HCT116 (cell line): Measurements from ENCODE around the gene MRPL18. TPM values are rescaled to one million over a fixed set of nuclear protein-coding genes. Genes with fewer than 3 reads are reported as not detected.

ENCODE experiments used
- ATAC-seq: fragments of 200-7000 bp; cut with Tn5 transposase; 2 replicates; pipeline ENCODE4 v1.9.1; 2020; ENCODE audit warnings: mild to moderate bottlenecking, moderate library complexity
- BruUV-seq: library from RNA; stranded (reverse); fragments of 400-500 nt; replicated peaks from 2 replicates; lab custom pipeline; 2021; lab: Mats Ljungman, UMichigan
- CTCF ChIA-PET: fragments of 300-600 bp; sonication (Branson Sonifier 250); formaldehyde crosslinking; loops from one replicate; lab custom pipeline; 2021; ENCODE audit warnings: antibody characterized with exemption; lab: Charles Lee
- POLR2A ChIA-PET: fragments of 300-600, 350-600 bp; sonication (Branson Sonifier 250); formaldehyde crosslinking; loops from one replicate; lab custom pipeline; 2021; ENCODE audit warnings: antibody characterized with exemption; lab: Charles Lee
- RAD21 ChIA-PET, 2 experiments: fragments of 300-600 bp; sonication (Branson Sonifier 250); formaldehyde crosslinking; loops; one replicate each; lab custom pipeline; 2023; ENCODE audit warnings: low total read pairs in 2 of 2; ENCODE audit not compliant: uncharacterized antibody in 2 of 2, unreplicated experiment in 2 of 2, low non-redundant PET in 1 of 2; lab: Charles Lee
- DNase-seq: peaks from one replicate; pipeline ENCODE4 v3.0.0-alpha.2; 2010; ENCODE audit warnings: low read depth, low spot score
- H2AFZ ChIP-seq: fragments of 200-600 bp; shearing (Covaris generic), sonication (generic); 2 replicates; pipeline ENCODE4 v1.6.1; 2017; ENCODE audit warnings: low read depth, mixed run types, mixed read lengths, antibody characterized with exemption, low read length; ENCODE audit not compliant: poor library complexity, severe bottlenecking
- H3K27ac ChIP-seq: 2 replicates; pipeline ENCODE4 v1.5.1; 2012; ENCODE audit warnings: low read depth, low read length
- H3K27me3 ChIP-seq: fragments of 200-600 bp; sonication (generic); 2 replicates; pipeline ENCODE4 v1.6.1; 2016; ENCODE audit warnings: mixed run types, low read length, mixed read lengths; ENCODE audit not compliant: insufficient read depth
- H3K36me3 ChIP-seq, 2 experiments: fragments of 200-500 bp in 1 of 2; fragments of 200-600 bp in 1 of 2; sonication (Bioruptor generic) in 1 of 2; sonication (generic) in 1 of 2; 2 replicates each; pipeline versions ENCODE4 v1.5.1 to v1.6.1; 2014 to 2016; ENCODE audit warnings: low read length in 2 of 2, inconsistent platforms in 1 of 2, mixed read lengths in 1 of 2, mixed run types in 1 of 2; ENCODE audit not compliant: insufficient read depth in 2 of 2, control insufficient read depth in 1 of 2
- H3K4me1 ChIP-seq, 2 experiments: fragments of 200-600 bp in 1 of 2; sonication (generic) in 1 of 2; 2 replicates each; pipeline versions ENCODE4 v1.5.1 to v1.6.1; 2012 to 2017; ENCODE audit warnings: low read length in 2 of 2, inconsistent platforms in 1 of 2, mild to moderate bottlenecking in 1 of 2, mixed read lengths in 1 of 2, mixed run types in 1 of 2, moderate library complexity in 1 of 2; ENCODE audit not compliant: insufficient read depth in 2 of 2, control insufficient read depth in 1 of 2
- H3K4me2 ChIP-seq: fragments of 200-600 bp; sonication (generic); 2 replicates; pipeline ENCODE4 v1.6.1; 2017; ENCODE audit warnings: mixed run types, low read length, mixed read lengths
- H3K4me3 ChIP-seq, 2 experiments: fragments of 200-600 bp in 1 of 2; sonication (generic) in 1 of 2; replicated peaks in 1 of 2; 2 replicates each; pipeline ENCODE4 v1.5.1; 2011 to 2016; ENCODE audit warnings: low read length in 2 of 2, control low read depth in 1 of 2, low read depth in 1 of 2, mild to moderate bottlenecking in 1 of 2, mixed read lengths in 1 of 2, mixed run types in 1 of 2
- H3K79me2 ChIP-seq: fragments of 200-600 bp; sonication (generic); 2 replicates; pipeline ENCODE4 v1.6.1; 2017; ENCODE audit warnings: mild to moderate bottlenecking, mixed run types, low read length, moderate library complexity, mixed read lengths; ENCODE audit not compliant: insufficient read depth
- H3K9ac ChIP-seq: fragments of 200-600 bp; sonication (generic); 2 replicates; pipeline ENCODE4 v1.6.1; 2016; ENCODE audit warnings: low read length, mixed read lengths
- H3K9me2 ChIP-seq: fragments of 200-600 bp; sonication (generic), shearing (Covaris generic); 2 replicates; pipeline ENCODE4 v1.6.1; 2017; ENCODE audit warnings: mixed run types, mild to moderate bottlenecking, moderate library complexity; ENCODE audit not compliant: insufficient read depth
- H3K9me3 ChIP-seq, 2 experiments: fragments of 200-500 bp in 1 of 2; fragments of 200-600 bp in 1 of 2; sonication (Bioruptor generic) in 1 of 2; sonication (generic) in 1 of 2; 2 replicates each; pipeline ENCODE4 v1.6.1; 2014 to 2017; ENCODE audit warnings: low read length in 2 of 2, mixed read lengths in 2 of 2, inconsistent platforms in 1 of 2, low read depth in 1 of 2, mild to moderate bottlenecking in 1 of 2, mixed run types in 1 of 2, moderate library complexity in 1 of 2; ENCODE audit not compliant: control insufficient read depth in 1 of 2, insufficient read depth in 1 of 2
- H4K20me1 ChIP-seq: fragments of 200-600 bp; sonication (generic), shearing (Covaris generic); 2 replicates; pipeline ENCODE4 v1.6.1; 2017; ENCODE audit warnings: mixed run types, mild to moderate bottlenecking, moderate library complexity; ENCODE audit not compliant: insufficient read depth
- CBX3 ChIP-seq: IDR thresholded peaks from 2 replicates; pipeline ENCODE4 v1.6.1; 2012; ENCODE audit warnings: low read depth
- CEBPB ChIP-seq: IDR thresholded peaks from 2 replicates; pipeline ENCODE4 v1.6.1; 2012; ENCODE audit warnings: low read depth
- EGR1 ChIP-seq: IDR thresholded peaks from 2 replicates; pipeline ENCODE4 v1.6.1; 2012; ENCODE audit warnings: low read depth
- EZH2 ChIP-seq: fragments of 200-600 bp; sonication (generic); IDR thresholded peaks from 2 replicates; pipeline ENCODE4 v1.6.1; 2017; ENCODE audit warnings: antibody characterized with exemption, mixed run types
- JUND ChIP-seq: IDR thresholded peaks from 2 replicates; pipeline ENCODE4 v1.6.1; 2012
- POLR2A ChIP-seq: IDR thresholded peaks from 2 replicates; pipeline ENCODE4 v1.7.0; 2011; ENCODE audit warnings: borderline replicate concordance; ENCODE audit not compliant: insufficient read depth, insufficient read length; ENCODE audit errors: extremely low read depth
- RAD21 ChIP-seq: IDR thresholded peaks from 2 replicates; pipeline ENCODE4 v1.6.1; 2012; ENCODE audit warnings: low read depth, mild to moderate bottlenecking
- SIN3A ChIP-seq: IDR thresholded peaks from 2 replicates; pipeline ENCODE4 v1.6.1; 2012; ENCODE audit warnings: low read depth
- SP1 ChIP-seq: IDR thresholded peaks from 2 replicates; pipeline ENCODE4 v1.6.1; 2012; ENCODE audit warnings: low read depth
- SRF ChIP-seq: IDR thresholded peaks from 2 replicates; pipeline ENCODE4 v1.6.1; 2012; ENCODE audit warnings: low read depth
- TCF7L2 ChIP-seq: IDR thresholded peaks from 2 replicates; pipeline ENCODE4 v1.7.0; 2011; ENCODE audit warnings: borderline replicate concordance, inconsistent platforms; ENCODE audit not compliant: insufficient read depth, insufficient read length; ENCODE audit errors: extremely low read depth
- ZFX ChIP-seq: fragments of 450-650 bp; IDR thresholded peaks from 2 replicates; pipeline ENCODE4 v1.6.1; 2017
- ZNF274 ChIP-seq: fragments of 200-500 bp; sonication (Bioruptor generic); IDR thresholded peaks from 2 replicates; pipeline ENCODE4 v1.6.1; 2014; ENCODE audit warnings: mild to moderate bottlenecking, low read depth, low read length, inconsistent platforms
- intact Hi-C: fragments of 100-400 bp; cut with micrococcal nuclease; formaldehyde crosslinking; loops from 2 replicates; pipeline ENCODE4 v1.10.0; 2022
- total RNA-seq: library from RNA; stranded (reverse); gene quantifications from one replicate; pipeline ENCODE4 v1.2.1, GENCODE V29; 2021; ENCODE audit not compliant: unreplicated experiment
- TF ChIP-seq, protein P1 (sequence below): IDR thresholded peaks from 2 replicates; pipeline ENCODE4 v1.6.1; 2012
- TF ChIP-seq, protein P2 (sequence below): IDR thresholded peaks from 2 replicates; pipeline ENCODE4 v1.6.1; 2012; ENCODE audit warnings: low read depth
- TF ChIP-seq, protein P3 (sequence below): IDR thresholded peaks from 2 replicates; pipeline ENCODE4 v1.6.1; 2011; ENCODE audit warnings: mild to moderate bottlenecking, low read length, moderate library complexity; ENCODE audit not compliant: insufficient replicate concordance; ENCODE audit errors: extremely low read depth

Gene MRPL18
- total RNA-seq, 1 experiment from 2014 or later = 106 TPM

DNA sequence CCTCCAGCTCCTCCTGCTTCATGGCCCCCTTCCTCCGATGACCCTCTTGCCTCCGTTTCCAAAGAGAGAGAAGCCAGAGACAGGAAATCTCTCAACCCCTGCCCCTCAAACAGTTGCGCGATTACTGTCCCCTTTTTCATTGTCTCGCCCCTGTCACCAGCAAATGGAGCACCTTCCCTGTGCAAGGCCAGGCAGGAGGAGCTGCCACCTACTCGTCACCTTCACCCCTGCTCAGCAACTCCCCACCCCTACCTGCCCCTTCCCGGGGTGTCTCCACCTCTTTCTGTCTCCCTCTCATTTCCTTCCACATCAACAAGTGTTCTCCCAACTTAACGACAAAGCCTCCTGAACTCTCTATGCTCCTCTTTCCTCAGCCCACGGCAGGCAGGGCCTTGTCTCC lies 23.5 kb downstream of the MRPL18 start:
- Histone ChIP-seq H3K9me3 (no peaks in the 10 kb centered on the region), H3K9me2 (no peaks in the 10 kb centered on the region), H3K27me3 (no peaks in the 10 kb centered on the region), H3K4me3 (no peak overlapping the region), H3K4me2 (no peak overlapping the region), H2AFZ (no peak overlapping the region), H3K36me3 (no peaks in the 10 kb centered on the region), H3K79me2 (no peaks in the 10 kb centered on the region), H3K27ac (no peak overlapping the region), H3K9ac (no peak overlapping the region), H4K20me1 (no peaks in the 10 kb centered on the region), H3K4me1 (no peaks in the 10 kb centered on the region)
- DNase-seq (no peak), ATAC-seq (no peak)
- intact Hi-C loops = no loop called here
- RAD21 ChIA-PET = no interaction called here
- BruUV-seq = no TSS peak
- TF ChIP-seq, protein P1, sequence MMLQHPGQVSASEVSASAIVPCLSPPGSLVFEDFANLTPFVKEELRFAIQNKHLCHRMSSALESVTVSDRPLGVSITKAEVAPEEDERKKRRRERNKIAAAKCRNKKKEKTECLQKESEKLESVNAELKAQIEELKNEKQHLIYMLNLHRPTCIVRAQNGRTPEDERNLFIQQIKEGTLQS = no peak
- TF ChIP-seq RAD21 = no peak
- no peak for TF ChIP-seq SIN3A
- no peak for TF ChIP-seq SP1
- no peak for TF ChIP-seq CEBPB
- TF ChIP-seq ZNF274 = no peak
- TF ChIP-seq SRF = no peak
- no peak for TF ChIP-seq TCF7L2
- TF ChIP-seq ZFX = no peak
- TF ChIP-seq EGR1 = no peak
- TF ChIP-seq, protein P2, sequence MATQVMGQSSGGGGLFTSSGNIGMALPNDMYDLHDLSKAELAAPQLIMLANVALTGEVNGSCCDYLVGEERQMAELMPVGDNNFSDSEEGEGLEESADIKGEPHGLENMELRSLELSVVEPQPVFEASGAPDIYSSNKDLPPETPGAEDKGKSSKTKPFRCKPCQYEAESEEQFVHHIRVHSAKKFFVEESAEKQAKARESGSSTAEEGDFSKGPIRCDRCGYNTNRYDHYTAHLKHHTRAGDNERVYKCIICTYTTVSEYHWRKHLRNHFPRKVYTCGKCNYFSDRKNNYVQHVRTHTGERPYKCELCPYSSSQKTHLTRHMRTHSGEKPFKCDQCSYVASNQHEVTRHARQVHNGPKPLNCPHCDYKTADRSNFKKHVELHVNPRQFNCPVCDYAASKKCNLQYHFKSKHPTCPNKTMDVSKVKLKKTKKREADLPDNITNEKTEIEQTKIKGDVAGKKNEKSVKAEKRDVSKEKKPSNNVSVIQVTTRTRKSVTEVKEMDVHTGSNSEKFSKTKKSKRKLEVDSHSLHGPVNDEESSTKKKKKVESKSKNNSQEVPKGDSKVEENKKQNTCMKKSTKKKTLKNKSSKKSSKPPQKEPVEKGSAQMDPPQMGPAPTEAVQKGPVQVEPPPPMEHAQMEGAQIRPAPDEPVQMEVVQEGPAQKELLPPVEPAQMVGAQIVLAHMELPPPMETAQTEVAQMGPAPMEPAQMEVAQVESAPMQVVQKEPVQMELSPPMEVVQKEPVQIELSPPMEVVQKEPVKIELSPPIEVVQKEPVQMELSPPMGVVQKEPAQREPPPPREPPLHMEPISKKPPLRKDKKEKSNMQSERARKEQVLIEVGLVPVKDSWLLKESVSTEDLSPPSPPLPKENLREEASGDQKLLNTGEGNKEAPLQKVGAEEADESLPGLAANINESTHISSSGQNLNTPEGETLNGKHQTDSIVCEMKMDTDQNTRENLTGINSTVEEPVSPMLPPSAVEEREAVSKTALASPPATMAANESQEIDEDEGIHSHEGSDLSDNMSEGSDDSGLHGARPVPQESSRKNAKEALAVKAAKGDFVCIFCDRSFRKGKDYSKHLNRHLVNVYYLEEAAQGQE = no peak
- TF ChIP-seq JUND = no peak
- no peak for TF ChIP-seq CBX3
- TF ChIP-seq, protein P3, sequence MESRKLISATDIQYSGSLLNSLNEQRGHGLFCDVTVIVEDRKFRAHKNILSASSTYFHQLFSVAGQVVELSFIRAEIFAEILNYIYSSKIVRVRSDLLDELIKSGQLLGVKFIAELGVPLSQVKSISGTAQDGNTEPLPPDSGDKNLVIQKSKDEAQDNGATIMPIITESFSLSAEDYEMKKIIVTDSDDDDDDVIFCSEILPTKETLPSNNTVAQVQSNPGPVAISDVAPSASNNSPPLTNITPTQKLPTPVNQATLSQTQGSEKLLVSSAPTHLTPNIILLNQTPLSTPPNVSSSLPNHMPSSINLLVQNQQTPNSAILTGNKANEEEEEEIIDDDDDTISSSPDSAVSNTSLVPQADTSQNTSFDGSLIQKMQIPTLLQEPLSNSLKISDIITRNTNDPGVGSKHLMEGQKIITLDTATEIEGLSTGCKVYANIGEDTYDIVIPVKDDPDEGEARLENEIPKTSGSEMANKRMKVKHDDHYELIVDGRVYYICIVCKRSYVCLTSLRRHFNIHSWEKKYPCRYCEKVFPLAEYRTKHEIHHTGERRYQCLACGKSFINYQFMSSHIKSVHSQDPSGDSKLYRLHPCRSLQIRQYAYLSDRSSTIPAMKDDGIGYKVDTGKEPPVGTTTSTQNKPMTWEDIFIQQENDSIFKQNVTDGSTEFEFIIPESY = no peak
- no peak for TF ChIP-seq EZH2
- TF ChIP-seq POLR2A = no peak
- CTCF ChIA-PET = no interaction called here
- POLR2A ChIA-PET = no interaction called here
